T47D (cell line): ENCODE measurements around the gene SIRT2.

Experiments
- DNase-seq, 2 experiments: peaks; one replicate each; pipeline versions ENCODE4 v3.0.0 to v3.0.0-alpha.2; 2011 to 2012; ENCODE audit warnings: low read depth in 1 of 2, low spot score in 1 of 2
- JUND ChIP-seq: IDR thresholded peaks from 2 replicates; pipeline ENCODE4 v1.6.1; 2012; ENCODE audit warnings: low read depth
- in situ Hi-C: cut with HindIII; loops from 2 replicates; pipeline ENCODE4 v1.10.0; 2016; ENCODE audit warnings: low sequenced_read_pairs, low pct_unique_long_range_greater_than_20kb

Gene SIRT2

DNA sequence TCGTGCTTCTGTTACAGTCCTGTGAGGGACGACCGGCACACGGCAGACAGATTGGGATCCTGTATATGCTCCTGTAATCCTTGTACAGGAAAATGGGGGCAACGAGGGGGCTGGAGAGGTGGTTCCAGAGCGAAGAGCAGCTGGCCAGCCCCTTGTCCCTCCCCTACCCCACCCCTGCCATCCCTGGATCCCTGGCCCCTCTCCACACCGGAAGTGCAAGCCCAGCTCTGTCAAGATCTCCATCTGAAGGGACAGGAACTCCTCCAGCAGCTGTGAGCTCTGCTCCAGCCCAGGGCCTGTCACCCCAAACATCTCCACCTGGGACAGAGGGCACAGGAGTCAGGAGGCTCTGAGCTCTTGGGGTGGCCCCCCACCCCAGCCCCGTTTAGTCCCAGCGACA is 18.1 kb upstream of the SIRT2 start:
- no peak for DNase-seq
- in situ Hi-C loops, result no loop called here
- no peak for TF ChIP-seq JUND

GRCh38 chr19:38915329-38916321 is 16.2 kb upstream of the SIRT2 start:
- no peak for DNase-seq
- in situ Hi-C loops, result no loop called here

DNA sequence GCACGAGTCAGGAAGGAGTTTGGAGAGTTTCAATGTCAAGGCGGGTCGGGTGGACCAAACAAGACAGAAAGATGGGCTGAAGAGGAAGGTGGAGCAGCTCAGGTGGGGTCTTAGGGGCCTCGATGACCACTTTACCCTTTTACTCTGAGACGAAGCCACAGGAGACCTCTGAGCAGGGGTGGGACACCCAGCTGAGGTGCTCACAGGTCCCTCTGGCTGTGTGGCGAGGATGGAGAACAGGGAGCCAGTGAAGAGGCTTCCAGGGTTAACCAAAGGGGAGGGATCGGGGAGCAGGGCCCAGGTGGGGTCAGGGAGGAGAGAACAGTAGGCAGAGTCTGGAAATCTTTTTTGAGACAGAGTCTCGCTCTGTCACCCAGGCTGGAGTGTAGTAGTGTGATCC is 14.5 kb upstream of the SIRT2 start:
- DNase-seq, result no peak
- in situ Hi-C loops, result no loop called here
- TF ChIP-seq JUND, result no peak

More at GRCh38 chr19:38915329-38916321, 16.2 kb upstream of the SIRT2 start:
- no peak for TF ChIP-seq JUND

- no peak for TF ChIP-seq JUND
Measured at GRCh38 chr19:38912600-38913514, 13.4 kb upstream of the SIRT2 start.

DNA sequence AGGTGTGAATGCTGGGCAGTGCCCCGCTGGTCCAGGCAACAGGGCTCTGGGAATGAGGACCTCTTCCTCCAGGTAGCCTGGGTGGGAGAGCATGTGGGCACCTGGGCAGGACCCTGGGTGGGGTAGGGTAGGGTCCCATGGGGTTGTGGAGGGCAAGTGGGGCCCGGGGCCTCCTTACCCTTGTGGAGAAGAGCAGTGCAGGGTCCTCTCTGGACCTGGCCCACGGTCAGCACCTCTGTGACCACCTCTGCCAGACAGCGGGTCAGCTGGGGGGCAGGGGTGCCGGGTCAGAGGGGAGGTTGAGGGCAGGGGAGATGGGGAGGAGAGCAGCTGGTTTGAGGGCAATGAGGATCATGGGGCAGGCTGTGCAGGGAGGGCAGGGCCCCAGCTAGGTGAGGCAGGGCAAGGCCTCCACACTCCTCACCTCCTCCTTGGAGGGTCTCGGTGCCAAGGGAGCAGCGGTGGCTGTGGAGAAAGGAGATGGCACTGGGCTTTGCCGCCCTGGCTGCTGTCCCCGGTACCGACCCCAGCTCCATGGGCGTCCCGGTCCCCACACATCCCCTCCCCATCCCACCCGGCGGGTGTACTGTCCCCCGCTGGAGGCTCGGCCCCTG is 12.1 kb upstream of the SIRT2 start:
- no peak for TF ChIP-seq JUND
- in situ Hi-C loops, result no loop called here
- DNase-seq, result no peak

More at GRCh38 chr19:38912600-38913514, 13.4 kb upstream of the SIRT2 start:
- no peak for DNase-seq
- in situ Hi-C loops, result no loop called here

DNA sequence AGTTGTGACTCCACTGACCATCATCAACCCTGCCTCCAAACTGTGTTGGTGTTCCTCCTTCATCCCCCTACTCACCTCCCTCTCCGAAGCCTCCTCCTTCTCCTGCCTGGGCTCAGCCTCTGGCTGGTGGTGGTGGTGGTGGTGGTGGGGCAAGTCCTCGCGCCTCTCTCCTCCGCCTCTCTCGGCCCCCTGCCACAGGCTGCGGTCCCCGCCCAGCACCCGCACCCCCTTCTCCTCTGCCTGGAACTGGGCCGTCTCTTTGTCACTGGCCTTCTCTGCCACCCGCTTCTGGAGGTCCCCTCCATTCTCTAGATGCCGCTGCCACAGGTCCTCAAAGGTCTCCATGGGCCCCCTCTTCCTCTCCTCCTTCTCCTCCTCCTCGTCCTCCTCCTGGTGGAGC is 11.1 kb upstream of the SIRT2 start:
- in situ Hi-C loops, result no loop called here
- TF ChIP-seq JUND, result no peak
- DNase-seq, result no peak

DNA sequence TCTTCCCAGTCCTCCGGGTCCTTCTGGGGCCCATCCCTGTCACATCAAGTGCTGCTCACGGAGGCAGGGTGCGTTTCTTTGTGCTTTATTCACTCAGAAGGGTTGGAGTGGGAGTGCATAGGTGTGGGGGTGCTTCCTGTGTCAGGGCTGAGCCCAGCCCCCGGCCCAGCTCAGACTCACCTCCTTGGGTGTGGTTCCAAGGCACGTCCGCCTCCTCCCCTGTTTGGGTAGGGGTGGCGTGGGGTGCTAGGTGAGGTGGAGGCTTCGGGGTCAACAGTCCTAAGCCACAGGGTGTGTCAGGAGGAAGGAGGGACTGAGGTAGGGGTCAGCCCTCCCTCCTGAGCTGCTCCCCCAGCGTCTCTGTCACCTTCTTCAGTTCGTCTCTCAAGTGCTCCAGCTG is 9.5 kb upstream of the SIRT2 start:
- in situ Hi-C loops, result no loop called here
- no peak for DNase-seq
- TF ChIP-seq JUND, result no peak

DNA sequence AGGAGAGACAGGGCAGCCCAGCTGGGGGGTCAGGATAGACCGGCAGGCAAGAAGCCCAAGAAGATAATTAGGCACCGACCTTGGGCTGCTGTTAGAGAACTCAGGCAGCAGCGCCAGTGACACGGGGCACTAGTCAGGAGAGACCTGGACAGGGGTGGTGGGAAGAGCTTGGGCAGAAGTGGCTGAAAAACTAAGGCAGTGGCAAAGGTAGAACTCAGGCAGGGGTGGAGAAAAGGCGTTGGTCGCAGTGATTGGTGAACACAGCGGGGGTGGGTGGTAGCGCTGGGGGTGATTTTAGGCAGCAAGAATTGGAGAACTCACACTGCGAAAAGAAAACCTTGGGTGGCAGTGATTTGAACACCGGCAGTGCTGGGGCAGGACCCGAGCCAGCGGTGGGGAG is 8.3 kb upstream of the SIRT2 start:
- no peak for TF ChIP-seq JUND
- no peak for DNase-seq
- in situ Hi-C loops, result no loop called here

DNA sequence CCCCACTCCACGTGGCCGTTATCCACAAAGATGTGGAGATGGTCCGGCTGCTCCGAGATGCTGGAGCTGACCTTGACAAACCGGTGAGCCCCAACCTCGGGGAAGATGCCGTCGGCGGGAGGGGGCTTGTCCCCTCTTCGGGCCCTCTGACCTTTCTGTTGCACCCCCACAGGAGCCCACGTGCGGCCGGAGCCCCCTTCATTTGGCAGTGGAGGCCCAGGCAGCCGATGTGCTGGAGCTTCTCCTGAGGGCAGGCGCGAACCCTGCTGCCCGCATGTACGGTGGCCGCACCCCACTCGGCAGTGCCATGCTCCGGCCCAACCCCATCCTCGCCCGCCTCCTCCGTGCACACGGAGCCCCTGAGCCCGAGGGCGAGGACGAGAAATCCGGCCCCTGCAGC is 7.8 kb upstream of the SIRT2 start:
- TF ChIP-seq JUND, result no peak
- in situ Hi-C loops, result no loop called here
- DNase-seq, result no peak

DNA sequence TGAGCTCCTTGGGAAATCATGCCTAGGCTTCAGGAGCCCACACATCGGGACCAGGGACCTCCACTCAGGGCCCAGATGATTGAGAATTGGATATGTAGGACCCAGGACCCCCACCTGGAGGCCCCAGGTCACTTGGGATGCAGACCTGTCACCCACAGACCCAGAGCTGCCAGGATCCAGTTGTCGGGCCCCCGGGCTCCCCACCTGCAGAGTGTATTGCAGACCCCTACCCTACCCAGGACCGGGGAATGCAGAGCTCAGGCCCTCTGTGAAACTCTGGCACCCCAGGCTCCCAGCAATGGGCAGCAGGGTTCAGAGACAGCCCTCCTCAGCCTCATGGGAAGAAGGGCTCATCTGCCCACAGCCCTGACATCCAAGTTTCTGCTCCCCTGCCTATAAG is 6.2 kb upstream of the SIRT2 start:
- in situ Hi-C loops, result no loop called here
- no peak for DNase-seq
- TF ChIP-seq JUND, result no peak

DNA sequence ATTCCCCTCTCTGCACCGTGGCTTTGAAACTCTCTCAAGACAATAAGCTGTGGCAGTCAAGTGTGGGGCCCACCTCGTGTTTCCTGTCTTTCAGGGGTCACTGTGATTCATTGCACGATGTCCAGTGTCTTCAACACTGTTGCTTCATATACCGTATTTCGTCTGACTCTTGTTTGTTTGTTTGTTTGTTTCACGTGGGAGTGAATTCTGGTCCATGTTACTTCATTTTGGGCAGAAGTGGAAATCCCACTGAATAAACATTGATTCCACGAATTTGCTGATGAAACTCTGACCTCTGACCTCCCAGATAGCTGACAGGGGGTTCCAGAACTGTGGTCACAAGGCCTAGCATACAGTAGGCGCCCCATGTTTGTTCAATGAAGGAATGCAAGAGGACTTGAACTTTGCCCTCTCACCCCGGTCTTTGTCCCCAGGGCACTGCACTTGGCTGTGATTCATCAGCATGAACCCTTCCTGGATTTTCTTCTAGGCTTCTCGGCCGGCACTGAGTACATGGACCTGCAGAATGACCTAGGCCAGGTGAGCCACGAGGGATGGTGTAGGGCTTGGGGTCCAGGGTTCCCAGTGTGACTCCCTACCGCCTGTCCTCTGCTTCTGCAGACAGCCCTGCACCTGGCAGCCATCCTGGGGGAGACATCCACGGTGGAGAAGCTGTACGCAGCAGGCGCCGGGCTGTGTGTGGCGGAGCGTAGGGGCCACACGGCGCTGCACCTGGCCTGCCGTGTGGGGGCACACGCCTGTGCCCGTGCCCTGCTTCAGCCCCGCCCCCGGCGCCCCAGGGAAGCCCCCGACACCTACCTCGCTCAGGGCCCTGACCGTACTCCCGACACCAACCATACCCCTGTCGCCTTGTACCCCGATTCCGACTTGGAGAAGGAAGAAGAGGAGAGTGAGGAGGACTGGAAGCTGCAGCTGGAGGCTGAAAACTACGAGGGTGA is 5.4 kb upstream of the SIRT2 start:
- no peak for DNase-seq
- in situ Hi-C loops, result no loop called here
- no peak for TF ChIP-seq JUND
